Measurements from ENCODE around the gene RECK. TPM values are rescaled to one million over a fixed set of nuclear protein-coding genes. Genes with fewer than 3 reads are reported as not detected.

RECK gene
- total RNA-seq, 1 experiment from 2014 or later: 10.3 TPM

DNA sequence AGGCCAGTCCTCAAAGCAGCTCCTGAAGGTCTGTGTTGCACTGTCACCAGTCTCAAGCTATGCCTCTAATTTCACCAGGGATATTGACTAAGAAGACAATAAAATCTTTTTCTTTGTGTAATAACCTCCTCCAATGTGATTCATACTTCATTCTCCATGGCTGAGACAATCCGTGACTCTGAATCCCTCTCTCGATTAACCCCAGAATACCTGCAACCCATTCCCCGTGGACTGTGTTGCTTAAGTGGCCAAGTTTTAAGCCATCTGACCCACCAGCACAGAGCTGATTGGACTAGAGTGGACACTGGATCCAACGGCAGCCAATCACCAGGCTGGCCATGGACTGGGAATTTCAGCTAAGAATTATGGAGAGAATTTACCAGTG, 127.1 kb downstream of the RECK start:
- peaks cover 0 to 10% (median 0%) of the 10 kb centered on the region in 3 experiments; a peak in 1 of 7 replicates for H3K36me3 Mint-ChIP-seq (ENCODE audit: insufficient read depth in 1 of 3, low read depth in 3 of 3)
- Histone ChIP-seq H3K14ac (ENCODE audit: insufficient read depth, low read length) (no peak overlapping the region), H4K91ac (ENCODE audit: insufficient read length, low read depth, low read length) (no peak overlapping the region), H3K27me3 (ENCODE audit: insufficient read depth, low read length) (no peaks in the 10 kb centered on the region), H3K23me2 (ENCODE audit: insufficient read length, low read depth, low read length, poor library complexity, severe bottlenecking) (no peaks in the 10 kb centered on the region), H4K8ac (replicated peaks; ENCODE audit: insufficient read length, low read depth, low read length) (no peak overlapping the region), H4K5ac (ENCODE audit: insufficient read length, low read depth, low read length) (no peak overlapping the region), H2BK15ac (ENCODE audit: low read depth, low read length) (no peak overlapping the region), H3K9ac (ENCODE audit: extremely low read depth, insufficient read length, low read length) (no peak overlapping the region), H2AK5ac (ENCODE audit: insufficient read length, low read length) (no peak overlapping the region), H3T11ph (ENCODE audit: low read length) (no peak overlapping the region), H3K56ac (ENCODE audit: insufficient read length, low read depth, low read length) (no peak overlapping the region), H3K79me1 (ENCODE audit: insufficient read depth, low read depth, low read length, poor library complexity, severe bottlenecking) (no peaks in the 10 kb centered on the region), H3K27ac (ENCODE audit: insufficient read length, low read depth, low read length) (peak overlapping the region; percentile 10), H2BK20ac (ENCODE audit: low read depth, low read length, poor library complexity, severe bottlenecking) (no peak overlapping the region), H4K20me1 (ENCODE audit: control insufficient read depth, insufficient read depth, insufficient read length) (no peaks in the 10 kb centered on the region), H2BK12ac (ENCODE audit: insufficient read length, low read depth, low read length) (no peak overlapping the region), H3K4ac (ENCODE audit: low read depth, low read length) (no peak overlapping the region), H3K9me3 (ENCODE audit: control insufficient read depth, low read depth, low read length) (no peaks in the 10 kb centered on the region), H3K4me1 (ENCODE audit: insufficient read depth, low read length) (peaks cover 10% of the 10 kb centered on the region), H2BK120ac (ENCODE audit: low read depth, low read length, poor library complexity, severe bottlenecking) (no peak overlapping the region), H2BK5ac (ENCODE audit: insufficient read length, low read length) (no peak overlapping the region), H2AFZ (ENCODE audit: low read length) (no peak overlapping the region), H3K4me2 (ENCODE audit: insufficient read depth, insufficient read length, low read length) (peak overlapping the region; percentile 0), H3K79me2 (ENCODE audit: insufficient read depth, low read length) (no peaks in the 10 kb centered on the region), H3K18ac (ENCODE audit: insufficient read length, low read depth, low read length) (peak overlapping the region; percentile 22), H3K23ac (ENCODE audit: insufficient read length, low read depth, low read length) (no peak overlapping the region)
- no peak for DNase-seq
- H3K4me3 Mint-ChIP-seq: no peak overlapping the region; a peak in 1 of 5 replicates
- no CpG with 5 or more reads among the region's 4 CpGs for whole genome bisulfite sequencing (ENCODE audit: extremely low coverage, insufficient read length, low lambda C conversion rate)
- peaks cover 9% of the 10 kb centered on the region for H3K27me3 Mint-ChIP-seq (ENCODE audit: low read depth)
- H3K4me1 Mint-ChIP-seq: peaks cover 36 to 47% of the 10 kb centered on the region in 2 experiments
- H3K27ac Mint-ChIP-seq: peak overlapping the region in 2 of 3 experiments; percentile 83; a peak in 5 of 7 replicates
- H3K9me3 Mint-ChIP-seq: no peaks in the 10 kb centered on the region; a peak in 1 of 5 replicates
- TF ChIP-seq, protein P1, sequence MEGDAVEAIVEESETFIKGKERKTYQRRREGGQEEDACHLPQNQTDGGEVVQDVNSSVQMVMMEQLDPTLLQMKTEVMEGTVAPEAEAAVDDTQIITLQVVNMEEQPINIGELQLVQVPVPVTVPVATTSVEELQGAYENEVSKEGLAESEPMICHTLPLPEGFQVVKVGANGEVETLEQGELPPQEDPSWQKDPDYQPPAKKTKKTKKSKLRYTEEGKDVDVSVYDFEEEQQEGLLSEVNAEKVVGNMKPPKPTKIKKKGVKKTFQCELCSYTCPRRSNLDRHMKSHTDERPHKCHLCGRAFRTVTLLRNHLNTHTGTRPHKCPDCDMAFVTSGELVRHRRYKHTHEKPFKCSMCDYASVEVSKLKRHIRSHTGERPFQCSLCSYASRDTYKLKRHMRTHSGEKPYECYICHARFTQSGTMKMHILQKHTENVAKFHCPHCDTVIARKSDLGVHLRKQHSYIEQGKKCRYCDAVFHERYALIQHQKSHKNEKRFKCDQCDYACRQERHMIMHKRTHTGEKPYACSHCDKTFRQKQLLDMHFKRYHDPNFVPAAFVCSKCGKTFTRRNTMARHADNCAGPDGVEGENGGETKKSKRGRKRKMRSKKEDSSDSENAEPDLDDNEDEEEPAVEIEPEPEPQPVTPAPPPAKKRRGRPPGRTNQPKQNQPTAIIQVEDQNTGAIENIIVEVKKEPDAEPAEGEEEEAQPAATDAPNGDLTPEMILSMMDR (conservative IDR thresholded peaks at IDR 0.05): no peak

All from H9 (cell line).